ENCODE results near the gene SLC1A7.

Gene SLC1A7

GRCh38 chr1:53112271-53112774 lies 30.1 kb downstream of the SLC1A7 start:
- TF ChIP-seq, protein P1, sequence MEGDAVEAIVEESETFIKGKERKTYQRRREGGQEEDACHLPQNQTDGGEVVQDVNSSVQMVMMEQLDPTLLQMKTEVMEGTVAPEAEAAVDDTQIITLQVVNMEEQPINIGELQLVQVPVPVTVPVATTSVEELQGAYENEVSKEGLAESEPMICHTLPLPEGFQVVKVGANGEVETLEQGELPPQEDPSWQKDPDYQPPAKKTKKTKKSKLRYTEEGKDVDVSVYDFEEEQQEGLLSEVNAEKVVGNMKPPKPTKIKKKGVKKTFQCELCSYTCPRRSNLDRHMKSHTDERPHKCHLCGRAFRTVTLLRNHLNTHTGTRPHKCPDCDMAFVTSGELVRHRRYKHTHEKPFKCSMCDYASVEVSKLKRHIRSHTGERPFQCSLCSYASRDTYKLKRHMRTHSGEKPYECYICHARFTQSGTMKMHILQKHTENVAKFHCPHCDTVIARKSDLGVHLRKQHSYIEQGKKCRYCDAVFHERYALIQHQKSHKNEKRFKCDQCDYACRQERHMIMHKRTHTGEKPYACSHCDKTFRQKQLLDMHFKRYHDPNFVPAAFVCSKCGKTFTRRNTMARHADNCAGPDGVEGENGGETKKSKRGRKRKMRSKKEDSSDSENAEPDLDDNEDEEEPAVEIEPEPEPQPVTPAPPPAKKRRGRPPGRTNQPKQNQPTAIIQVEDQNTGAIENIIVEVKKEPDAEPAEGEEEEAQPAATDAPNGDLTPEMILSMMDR (IDR thresholded peaks at IDR 0.05; ENCODE audit: borderline replicate concordance, insufficient read depth, low read depth, low read length): no peak
- no peak overlapping the region for H3K4me3 ChIP-seq (ENCODE audit: low read depth, low read length)

DNA sequence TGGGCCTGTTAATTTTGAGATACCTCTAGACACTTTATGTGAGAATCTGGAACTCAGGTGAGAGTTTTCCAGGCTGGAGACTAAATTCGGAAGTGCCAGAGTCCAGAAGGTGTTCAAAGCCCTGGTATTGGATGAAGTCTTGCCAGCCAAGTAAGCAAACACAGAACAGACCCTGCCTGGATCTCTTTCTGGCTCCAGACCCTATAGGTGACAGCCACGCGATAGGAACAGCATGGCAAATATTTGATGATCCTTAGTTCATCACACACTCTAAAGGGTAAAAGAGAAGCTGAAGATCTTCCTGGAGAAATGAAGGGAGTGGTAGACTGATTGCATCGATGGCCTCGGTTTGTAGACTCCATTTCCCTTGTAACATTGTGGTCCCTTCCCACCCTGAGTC lies 30.7 kb downstream of the SLC1A7 start:
- TF ChIP-seq, protein P1 (IDR thresholded peaks at IDR 0.05; ENCODE audit: borderline replicate concordance, insufficient read depth, low read depth, low read length): no peak
- H3K4me3 ChIP-seq (ENCODE audit: low read depth, low read length): no peak overlapping the region

DNA sequence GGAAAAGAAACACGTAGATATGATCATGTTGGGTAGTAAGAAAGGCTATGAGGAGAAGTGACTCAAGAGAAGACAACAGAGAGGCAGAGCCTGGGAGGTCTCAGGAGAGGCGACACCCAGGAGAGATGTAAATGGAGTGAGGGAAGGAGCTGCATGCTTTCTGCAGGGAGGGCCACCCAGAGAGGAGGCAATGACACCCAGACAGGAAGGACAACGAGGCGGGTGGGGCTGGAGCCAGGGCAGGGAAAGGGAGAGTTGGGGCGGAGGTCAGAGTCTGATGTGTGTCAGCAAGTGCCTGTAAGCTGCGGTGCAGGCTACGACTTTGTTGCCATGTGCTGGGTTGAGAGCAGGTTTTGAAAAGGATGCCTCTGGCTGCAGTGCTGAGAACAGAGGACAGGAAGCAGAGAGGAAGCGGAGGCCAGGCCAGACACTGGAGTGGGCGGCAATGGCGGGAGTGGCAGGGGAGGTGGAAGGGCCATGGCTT lies 31.3 kb downstream of the SLC1A7 start:
- no peak overlapping the region for H3K4me3 ChIP-seq (ENCODE audit: low read depth, low read length)
- TF ChIP-seq, protein P1 (IDR thresholded peaks at IDR 0.05; ENCODE audit: borderline replicate concordance, insufficient read depth, low read depth, low read length): no peak

GRCh38 chr1:53110370-53111072 lies 31.9 kb downstream of the SLC1A7 start:
- H3K4me3 ChIP-seq (ENCODE audit: low read depth, low read length): no peak overlapping the region
- TF ChIP-seq, protein P1 (IDR thresholded peaks at IDR 0.05; ENCODE audit: borderline replicate concordance, insufficient read depth, low read depth, low read length): no peak

GRCh38 chr1:53108646-53109580 lies 33.5 kb downstream of the SLC1A7 start:
- TF ChIP-seq, protein P1 (IDR thresholded peaks at IDR 0.05; ENCODE audit: borderline replicate concordance, insufficient read depth, low read depth, low read length): no peak

GRCh38 chr1:53107570-53108322 lies 34.7 kb downstream of the SLC1A7 start:
- TF ChIP-seq, protein P1 (IDR thresholded peaks at IDR 0.05; ENCODE audit: borderline replicate concordance, insufficient read depth, low read depth, low read length): no peak
- H3K4me3 ChIP-seq (ENCODE audit: low read depth, low read length): no peak overlapping the region

More at GRCh38 chr1:53108646-53109580, 33.5 kb downstream of the SLC1A7 start:
- H3K4me3 ChIP-seq (ENCODE audit: low read depth, low read length): no peak overlapping the region

Measured in GM12875 (cell line).